CD4-positive, alpha-beta T cell treated with Interleukin-6 for 4 hours (primary cell): ENCODE measurements around the gene PEX14.

ENCODE experiments used
- DNase-seq: peaks from one replicate; pipeline ENCODE4 v3.0.0-alpha.2; 2020; ENCODE audit warnings: mixed read lengths

PEX14 gene

GRCh38 chr1:10653370-10654125 is 178.8 kb downstream of the PEX14 start:
- DNase-seq: no peak

GRCh38 chr1:10655002-10655401 is 180.3 kb downstream of the PEX14 start:
- DNase-seq: no peak

- DNase-seq: no peak
Measured at GRCh38 chr1:10656431-10656830, 181.7 kb downstream of the PEX14 start.

GRCh38 chr1:10657088-10657847 is 182.5 kb downstream of the PEX14 start:
- DNase-seq: no peak

- no peak for DNase-seq
Measured at GRCh38 chr1:10658396-10659066, 183.8 kb downstream of the PEX14 start.

- DNase-seq: no peak
Measured at GRCh38 chr1:10659218-10659617, 184.5 kb downstream of the PEX14 start.

GRCh38 chr1:10659646-10660540 is 185.1 kb downstream of the PEX14 start:
- DNase-seq: no peak

GRCh38 chr1:10661453-10661852 is 186.7 kb downstream of the PEX14 start:
- no peak for DNase-seq

GRCh38 chr1:10662090-10662688 is 187.4 kb downstream of the PEX14 start:
- no peak for DNase-seq

GRCh38 chr1:10662824-10663677 is 188.3 kb downstream of the PEX14 start:
- DNase-seq: no peak

- DNase-seq: no peak
Measured at GRCh38 chr1:10663678-10664035, 188.9 kb downstream of the PEX14 start.

GRCh38 chr1:10664251-10664650 is 189.5 kb downstream of the PEX14 start:
- DNase-seq: no peak

- DNase-seq: no peak
Measured at GRCh38 chr1:10665226-10665625, 190.5 kb downstream of the PEX14 start.

GRCh38 chr1:10665930-10666850 is 191.4 kb downstream of the PEX14 start:
- no peak for DNase-seq

GRCh38 chr1:10667861-10668761 is 193.4 kb downstream of the PEX14 start:
- DNase-seq: no peak

- DNase-seq: no peak
Measured at GRCh38 chr1:10669570-10669969, 194.8 kb downstream of the PEX14 start.

- DNase-seq: no peak
Measured at GRCh38 chr1:10670190-10670589, 195.4 kb downstream of the PEX14 start.

GRCh38 chr1:10671090-10671489 is 196.3 kb downstream of the PEX14 start:
- no peak for DNase-seq
